Measurements from ENCODE around the gene PLEKHA5.
"Not testable (repeated sequence)": the region's sequence is repeated elsewhere in the genome, so short reads cannot be mapped to it uniquely, and the experiment has no call there.

Gene PLEKHA5

GRCh38 chr12:19201661-19202060 is 72.1 kb downstream of the PLEKHA5 start:
- DNase-seq (ENCODE audit: low read depth) = no peak

- DNase-seq (ENCODE audit: low read depth) = no peak
These were observed 73.5 kb downstream of the PLEKHA5 start for GRCh38 chr12:19203013-19203412.

- no peak for DNase-seq (ENCODE audit: low read depth)
These were observed 74.3 kb downstream of the PLEKHA5 start for GRCh38 chr12:19203539-19204506.

GRCh38 chr12:19205120-19205519 is 75.6 kb downstream of the PLEKHA5 start:
- no peak for DNase-seq (ENCODE audit: low read depth)

GRCh38 chr12:19206493-19207077 is 77.1 kb downstream of the PLEKHA5 start:
- no peak for DNase-seq (ENCODE audit: low read depth)

- no peak for DNase-seq (ENCODE audit: low read depth)
These were observed 78.9 kb downstream of the PLEKHA5 start for GRCh38 chr12:19208456-19208855.

- DNase-seq (ENCODE audit: low read depth) = no peak
These were observed 80.1 kb downstream of the PLEKHA5 start for GRCh38 chr12:19209661-19210060.

GRCh38 chr12:19211802-19212201 is 82.3 kb downstream of the PLEKHA5 start:
- DNase-seq (ENCODE audit: low read depth) = no peak

- no peak for DNase-seq (ENCODE audit: low read depth)
These were observed 82.7 kb downstream of the PLEKHA5 start for GRCh38 chr12:19212245-19212644.

- DNase-seq (ENCODE audit: low read depth) = no peak
These were observed 84.5 kb downstream of the PLEKHA5 start for GRCh38 chr12:19214020-19214419.

- DNase-seq (ENCODE audit: low read depth) = no peak
These were observed 85.6 kb downstream of the PLEKHA5 start for GRCh38 chr12:19215115-19215514.

- DNase-seq (ENCODE audit: low read depth) = no peak
These were observed 87.9 kb downstream of the PLEKHA5 start for GRCh38 chr12:19217446-19217845.

- no peak for DNase-seq (ENCODE audit: low read depth)
These were observed 90.7 kb downstream of the PLEKHA5 start for GRCh38 chr12:19220205-19220604.

- no peak for DNase-seq (ENCODE audit: low read depth)
These were observed 91.4 kb downstream of the PLEKHA5 start for GRCh38 chr12:19220852-19221466.

- no peak for DNase-seq (ENCODE audit: low read depth)
These were observed 93.0 kb downstream of the PLEKHA5 start for GRCh38 chr12:19222558-19222957.

GRCh38 chr12:19223018-19223417 is 93.5 kb downstream of the PLEKHA5 start:
- no peak for DNase-seq (ENCODE audit: low read depth)

- no peak for DNase-seq (ENCODE audit: low read depth)
These were observed 94.2 kb downstream of the PLEKHA5 start for GRCh38 chr12:19223695-19224094.

- no peak for DNase-seq (ENCODE audit: low read depth)
These were observed 95.2 kb downstream of the PLEKHA5 start for GRCh38 chr12:19224746-19225145.

- no peak for DNase-seq (ENCODE audit: low read depth)
These were observed 97.8 kb downstream of the PLEKHA5 start for GRCh38 chr12:19227190-19227879.

- no peak for DNase-seq (ENCODE audit: low read depth)
These were observed 98.3 kb downstream of the PLEKHA5 start for GRCh38 chr12:19227880-19228210.

- DNase-seq (ENCODE audit: low read depth) = not testable (repeated sequence)
These were observed 99.5 kb downstream of the PLEKHA5 start for GRCh38 chr12:19229021-19229420.

GRCh38 chr12:19230299-19230866 is 100.8 kb downstream of the PLEKHA5 start:
- no peak for DNase-seq (ENCODE audit: low read depth)

Measured in T-helper 22 cell (primary cell).